HCT116 (cell line): ENCODE measurements around the gene MEAF6.

Experiments
- CTCF ChIP-seq, 3 experiments: fragments of 200-600 bp in 1 of 3; sonication (generic) in 1 of 3; IDR thresholded peaks in 2 of 3; conservative IDR thresholded peaks in 1 of 3; 2 replicates each; pipeline ENCODE4 v1.5.1; 2012 to 2017; ENCODE audit warnings: low read depth in 2 of 3, low read length in 2 of 3, antibody characterized with exemption in 1 of 3, borderline replicate concordance in 1 of 3, control low read depth in 1 of 3, mild to moderate bottlenecking in 1 of 3, mixed read lengths in 1 of 3, mixed run types in 1 of 3, moderate library complexity in 1 of 3; ENCODE audit not compliant: insufficient read depth in 1 of 3
- EGR1 ChIP-seq: IDR thresholded peaks from 2 replicates; pipeline ENCODE4 v1.6.1; 2012; ENCODE audit warnings: low read depth
- EZH2 ChIP-seq: fragments of 200-600 bp; sonication (generic); IDR thresholded peaks from 2 replicates; pipeline ENCODE4 v1.6.1; 2017; ENCODE audit warnings: antibody characterized with exemption, mixed run types
- REST ChIP-seq: IDR thresholded peaks from 2 replicates; pipeline ENCODE4 v1.6.1; 2012; ENCODE audit warnings: low read depth
- ZNF274 ChIP-seq: fragments of 200-500 bp; sonication (Bioruptor generic); IDR thresholded peaks from 2 replicates; pipeline ENCODE4 v1.6.1; 2014; ENCODE audit warnings: mild to moderate bottlenecking, low read depth, low read length, inconsistent platforms

- TF ChIP-seq EZH2 (no peak), CTCF (IDR thresholded peaks at IDR 0.05 in 2 of 3, conservative IDR thresholded peaks at IDR 0.05 in 1 of 3; ENCODE audit: borderline replicate concordance in 1 of 3, insufficient read depth in 1 of 3, low read depth in 2 of 3, low read length in 2 of 3) (no peak), REST (no peak), EGR1 (no peak), ZNF274 (no peak)
Observed at GRCh38 chr1:37482004-37482785, 32.4 kb downstream of the MEAF6 start.
